CD4-positive, alpha-beta T cell treated with Interleukin-17A for 1 hour (primary cell): Measurements from ENCODE around the gene ARHGEF17.

Source experiments
- DNase-seq: peaks from one replicate; pipeline ENCODE4 v3.0.0-alpha.2; 2020

Gene ARHGEF17

DNA sequence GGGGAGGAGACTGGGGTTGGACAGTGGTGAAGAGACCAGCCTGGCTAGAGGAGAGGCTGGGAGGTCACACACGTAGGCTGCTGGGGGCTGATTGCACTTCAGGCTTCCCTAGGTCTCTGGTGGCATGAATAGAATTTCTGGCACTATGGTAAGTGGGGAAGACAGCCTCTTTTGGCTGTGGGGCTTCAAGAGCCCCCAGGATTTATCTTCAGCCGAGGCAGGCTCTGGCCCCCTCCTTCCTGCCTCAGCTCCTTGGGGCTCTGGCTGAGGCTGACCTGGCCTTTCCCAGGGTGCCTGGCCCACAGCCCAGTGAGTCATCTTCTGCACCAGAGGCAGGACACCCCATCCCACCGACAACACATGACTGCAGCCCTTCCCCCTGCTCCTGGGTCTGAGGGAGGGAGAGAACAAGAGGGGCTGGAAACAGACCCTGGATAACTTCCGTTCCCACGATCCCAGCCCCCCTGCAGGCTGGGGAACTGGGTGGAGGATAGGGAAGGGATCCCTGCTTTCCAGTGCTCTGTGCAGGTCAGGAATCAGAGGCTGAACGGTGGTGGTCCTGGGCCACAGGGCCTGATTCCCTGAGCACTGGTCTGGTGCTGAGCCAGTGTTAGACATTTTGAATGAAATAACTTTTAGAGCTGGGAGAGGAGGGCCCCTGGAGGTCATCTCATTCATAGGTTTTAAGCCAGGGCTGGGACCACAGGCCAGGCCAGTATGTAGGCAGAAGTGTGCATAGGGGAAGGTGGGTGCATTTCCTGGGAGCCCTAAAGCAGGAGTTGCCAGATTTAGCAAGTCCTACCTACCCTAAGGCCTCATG is 26.5 kb downstream of the ARHGEF17 start:
- no peak for DNase-seq

GRCh38 chr11:73335204-73335923 is 27.3 kb downstream of the ARHGEF17 start:
- DNase-seq: peak; percentile 79

- DNase-seq: no peak
Observed at GRCh38 chr11:73337846-73338245, 29.8 kb downstream of the ARHGEF17 start.

DNA sequence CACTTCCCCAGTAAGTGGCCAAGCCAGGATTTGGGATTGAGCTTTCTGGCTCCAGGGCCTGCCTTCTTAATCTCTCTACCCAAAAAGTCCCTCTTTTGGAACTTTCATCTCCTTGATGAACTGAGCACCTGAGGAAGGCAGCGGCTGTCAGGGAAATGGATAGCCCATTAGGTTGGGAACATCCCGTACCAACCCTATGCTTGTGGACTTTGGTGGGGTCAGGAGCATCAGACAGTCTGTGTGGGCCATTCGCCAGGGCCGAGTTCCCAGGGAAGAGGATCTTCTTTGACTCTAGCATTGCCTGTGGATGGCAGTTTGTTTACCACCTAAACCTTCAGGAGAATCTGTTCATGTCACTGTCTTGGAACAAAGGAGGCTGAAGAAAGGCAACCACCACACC is 30.2 kb downstream of the ARHGEF17 start:
- no peak for DNase-seq

- no peak for DNase-seq
Observed at GRCh38 chr11:73340164-73340563, 32.1 kb downstream of the ARHGEF17 start.

GRCh38 chr11:73342633-73343032 is 34.6 kb downstream of the ARHGEF17 start:
- DNase-seq: no peak

DNA sequence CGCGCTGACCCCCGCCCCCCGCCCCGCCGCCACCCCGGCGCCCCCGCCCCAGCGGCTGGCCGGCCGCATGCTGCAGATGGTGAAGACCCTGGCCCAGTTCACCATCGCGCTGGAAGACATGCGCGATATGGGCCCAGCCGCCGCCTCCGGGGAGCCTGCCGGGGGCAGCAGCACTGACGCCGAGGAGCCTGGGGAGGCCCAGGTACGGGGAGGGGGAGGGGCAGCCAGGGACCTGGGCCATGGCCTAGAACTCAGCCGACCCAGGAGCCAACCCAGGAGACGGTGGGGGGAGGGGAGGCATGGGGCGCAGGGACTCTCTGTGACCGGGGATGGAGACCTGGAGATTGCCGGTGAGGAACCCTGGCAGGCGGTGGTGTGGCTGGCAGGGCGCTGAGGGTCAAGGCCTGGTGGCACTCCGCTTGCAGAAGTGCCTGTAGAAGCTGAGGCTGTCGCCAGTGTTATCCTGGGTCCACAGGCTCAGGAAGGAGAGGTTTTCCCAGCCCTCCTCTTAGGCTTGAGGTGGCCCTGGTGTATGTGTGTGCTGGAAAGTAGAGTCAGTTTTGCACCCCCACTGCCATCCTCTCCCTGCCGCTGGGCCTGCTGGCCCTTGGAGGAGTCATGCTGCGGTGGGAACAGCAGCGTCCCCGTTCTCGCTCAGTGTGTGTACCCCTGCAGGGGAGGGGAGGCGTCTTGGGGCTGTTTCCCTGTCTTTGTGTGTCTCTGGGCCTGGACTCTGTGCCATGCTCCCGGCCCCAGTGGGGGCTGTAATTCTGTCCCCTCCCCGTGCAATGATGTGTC is 35.2 kb downstream of the ARHGEF17 start:
- DNase-seq: no peak

- DNase-seq: no peak
Observed at GRCh38 chr11:73344191-73344607, 36.1 kb downstream of the ARHGEF17 start.

GRCh38 chr11:73345481-73346160 is 37.5 kb downstream of the ARHGEF17 start:
- DNase-seq: no peak

DNA sequence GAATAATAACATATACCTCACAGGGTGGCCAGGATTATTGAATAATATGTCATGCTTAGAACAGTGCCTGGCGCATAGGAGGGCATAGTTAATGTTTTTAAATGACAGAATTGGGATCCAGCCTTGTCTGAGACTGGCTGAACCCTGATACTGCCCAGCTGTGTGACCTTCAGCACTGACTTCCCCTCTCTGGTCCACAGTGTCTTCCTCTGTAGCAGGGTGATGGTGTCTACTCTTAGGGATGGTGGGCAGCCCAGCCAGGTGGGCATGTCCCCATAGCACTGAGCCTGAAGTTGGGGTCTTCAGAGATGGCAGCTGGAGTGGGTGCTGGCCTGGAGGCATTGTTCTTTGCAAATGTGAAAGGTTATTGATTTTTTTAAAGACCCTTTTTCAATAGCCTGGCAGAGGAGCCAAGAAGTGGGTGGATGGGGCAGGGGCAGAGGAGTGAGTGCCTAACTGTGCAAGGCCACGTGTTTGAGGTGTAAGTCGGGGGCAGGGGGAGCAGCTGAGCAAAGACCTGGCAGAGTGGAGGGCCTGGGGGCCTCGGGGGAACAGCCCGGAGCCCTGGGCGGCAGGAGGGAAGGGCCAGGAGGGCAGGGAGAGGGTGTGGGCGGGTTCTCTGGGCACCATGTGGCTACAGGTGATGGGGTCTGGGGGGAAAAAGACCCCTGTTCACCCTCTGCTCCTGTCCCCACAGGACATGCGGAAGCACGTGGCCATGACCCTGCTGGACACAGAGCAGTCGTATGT is 38.3 kb downstream of the ARHGEF17 start:
- DNase-seq: no peak

GRCh38 chr11:73347067-73347466 is 39.0 kb downstream of the ARHGEF17 start:
- DNase-seq: no peak

- no peak for DNase-seq
Observed at GRCh38 chr11:73348838-73349237, 40.8 kb downstream of the ARHGEF17 start.

DNA sequence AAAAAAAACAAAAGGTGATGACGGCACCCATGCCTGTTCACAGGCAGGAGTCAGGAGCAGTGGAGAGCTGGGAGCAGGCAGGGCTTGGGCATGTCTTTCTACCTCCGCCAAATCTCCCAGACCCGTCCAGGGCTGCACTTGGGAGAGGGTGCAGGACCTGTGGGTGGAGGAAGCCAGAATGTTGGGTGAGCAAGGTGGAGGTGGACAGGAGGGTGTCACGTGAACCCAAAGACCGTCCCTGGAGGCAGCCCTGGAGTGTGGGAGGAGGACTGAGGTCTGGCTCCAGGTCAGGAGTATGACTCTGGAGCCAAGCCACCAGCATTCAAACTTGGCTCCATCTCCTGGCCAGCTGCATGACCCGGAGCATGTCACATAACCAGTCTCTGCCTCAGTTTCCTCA is 41.6 kb downstream of the ARHGEF17 start:
- DNase-seq: no peak

DNA sequence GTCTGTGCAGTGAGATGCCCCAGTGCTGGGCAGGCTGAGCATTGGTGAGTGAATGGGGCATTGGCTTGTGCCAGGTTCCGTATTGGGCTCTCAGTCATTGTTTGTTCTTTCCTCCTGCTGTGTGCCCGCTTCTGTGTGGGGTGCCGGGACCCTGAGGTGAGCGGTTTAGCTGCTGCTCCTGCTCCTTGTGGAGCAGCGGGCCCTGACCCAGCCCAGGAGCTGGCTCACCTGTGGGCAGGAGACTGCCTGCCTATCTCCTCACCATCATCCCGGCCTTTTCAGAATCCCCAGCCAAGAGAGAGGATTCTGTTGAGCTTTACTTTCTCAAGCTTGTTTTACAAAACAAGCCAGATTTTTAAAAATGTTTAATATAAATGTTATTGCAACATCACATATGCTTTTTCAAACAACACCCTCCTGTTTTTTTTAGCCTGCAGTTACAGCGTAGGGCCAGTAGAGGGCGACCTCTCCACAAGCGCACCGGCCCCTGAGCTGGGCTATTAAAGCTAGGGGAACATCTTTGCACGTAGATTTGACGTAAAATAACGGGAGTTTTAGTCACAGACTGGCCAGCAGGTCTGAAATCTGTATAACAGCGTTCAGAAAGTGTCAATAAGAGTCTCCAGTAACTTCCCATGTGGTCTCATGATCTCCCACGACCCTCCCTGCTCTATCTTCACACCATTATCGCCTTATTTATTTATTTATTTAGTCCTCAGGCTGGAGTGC is 43.0 kb downstream of the ARHGEF17 start:
- DNase-seq: peak; percentile 78

- no peak for DNase-seq
Observed at GRCh38 chr11:73353422-73353821, 45.3 kb downstream of the ARHGEF17 start.

GRCh38 chr11:73355109-73355508 is 47.0 kb downstream of the ARHGEF17 start:
- no peak for DNase-seq

GRCh38 chr11:73356979-73357860 is 49.1 kb downstream of the ARHGEF17 start:
- no peak for DNase-seq

- no peak for DNase-seq
Observed at GRCh38 chr11:73358071-73358470, 50.0 kb downstream of the ARHGEF17 start.

GRCh38 chr11:73359341-73359740 is 51.3 kb downstream of the ARHGEF17 start:
- no peak for DNase-seq
